Epithelial cell of esophagus (primary cell): ENCODE measurements around the gene ADK.
A peak's percentile ranks its signal among the peaks of the same experiment; 100 is the strongest.
"Not testable (repeated sequence)": the region's sequence is repeated elsewhere in the genome, so short reads cannot be mapped to it uniquely, and the experiment has no call there.

Experiments used
- DNase-seq: peaks from one replicate; pipeline ENCODE4 v3.0.0; 2010; ENCODE audit warnings: low read depth
- H3K4me3 ChIP-seq: 2 replicates; pipeline ENCODE4 v1.5.1; 2011; ENCODE audit warnings: mild to moderate bottlenecking, low read length, control low read depth
- TF ChIP-seq, protein P1 (sequence below): IDR thresholded peaks from 2 replicates; pipeline ENCODE4 v1.5.1; 2011; ENCODE audit warnings: low read depth, mild to moderate bottlenecking, low read length, control low read depth, inconsistent platforms; ENCODE audit not compliant: insufficient read depth; ENCODE audit errors: missing control alignments

The ADK gene

DNA sequence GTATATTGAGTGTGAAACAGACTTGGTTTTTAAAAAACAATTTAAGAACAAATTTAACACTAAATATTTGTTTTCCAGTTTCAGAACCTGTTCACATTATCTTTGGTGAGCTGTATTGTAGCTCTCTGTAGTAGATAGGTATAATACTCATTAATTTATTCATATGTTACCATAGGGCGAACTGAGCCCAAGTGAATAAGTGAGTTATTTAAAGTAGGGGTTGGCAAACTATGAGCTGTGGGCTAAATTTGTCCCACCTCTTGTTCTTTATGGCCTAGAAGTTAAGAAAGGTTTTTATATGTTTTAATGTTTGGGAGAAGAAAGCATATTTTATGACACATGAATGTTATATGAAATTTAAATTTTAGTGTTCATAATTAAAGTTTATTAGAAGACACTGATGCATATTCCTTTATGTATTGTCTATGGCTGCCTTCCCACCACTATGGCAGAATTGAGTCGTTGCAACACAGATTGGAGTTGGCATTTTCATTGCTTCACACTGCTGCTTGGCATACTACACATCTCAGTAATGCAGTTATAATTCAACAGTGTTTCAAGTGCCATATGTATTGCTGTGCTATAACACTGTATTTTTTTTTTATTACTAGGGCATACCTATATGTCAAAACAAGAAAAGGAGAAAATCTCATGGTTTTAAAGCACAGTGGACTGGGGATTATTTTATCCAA, 146.5 kb downstream of the ADK start:
- TF ChIP-seq, protein P1, sequence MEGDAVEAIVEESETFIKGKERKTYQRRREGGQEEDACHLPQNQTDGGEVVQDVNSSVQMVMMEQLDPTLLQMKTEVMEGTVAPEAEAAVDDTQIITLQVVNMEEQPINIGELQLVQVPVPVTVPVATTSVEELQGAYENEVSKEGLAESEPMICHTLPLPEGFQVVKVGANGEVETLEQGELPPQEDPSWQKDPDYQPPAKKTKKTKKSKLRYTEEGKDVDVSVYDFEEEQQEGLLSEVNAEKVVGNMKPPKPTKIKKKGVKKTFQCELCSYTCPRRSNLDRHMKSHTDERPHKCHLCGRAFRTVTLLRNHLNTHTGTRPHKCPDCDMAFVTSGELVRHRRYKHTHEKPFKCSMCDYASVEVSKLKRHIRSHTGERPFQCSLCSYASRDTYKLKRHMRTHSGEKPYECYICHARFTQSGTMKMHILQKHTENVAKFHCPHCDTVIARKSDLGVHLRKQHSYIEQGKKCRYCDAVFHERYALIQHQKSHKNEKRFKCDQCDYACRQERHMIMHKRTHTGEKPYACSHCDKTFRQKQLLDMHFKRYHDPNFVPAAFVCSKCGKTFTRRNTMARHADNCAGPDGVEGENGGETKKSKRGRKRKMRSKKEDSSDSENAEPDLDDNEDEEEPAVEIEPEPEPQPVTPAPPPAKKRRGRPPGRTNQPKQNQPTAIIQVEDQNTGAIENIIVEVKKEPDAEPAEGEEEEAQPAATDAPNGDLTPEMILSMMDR = no peak
- DNase-seq = no peak
- H3K4me3 ChIP-seq = no peak overlapping the region

DNA sequence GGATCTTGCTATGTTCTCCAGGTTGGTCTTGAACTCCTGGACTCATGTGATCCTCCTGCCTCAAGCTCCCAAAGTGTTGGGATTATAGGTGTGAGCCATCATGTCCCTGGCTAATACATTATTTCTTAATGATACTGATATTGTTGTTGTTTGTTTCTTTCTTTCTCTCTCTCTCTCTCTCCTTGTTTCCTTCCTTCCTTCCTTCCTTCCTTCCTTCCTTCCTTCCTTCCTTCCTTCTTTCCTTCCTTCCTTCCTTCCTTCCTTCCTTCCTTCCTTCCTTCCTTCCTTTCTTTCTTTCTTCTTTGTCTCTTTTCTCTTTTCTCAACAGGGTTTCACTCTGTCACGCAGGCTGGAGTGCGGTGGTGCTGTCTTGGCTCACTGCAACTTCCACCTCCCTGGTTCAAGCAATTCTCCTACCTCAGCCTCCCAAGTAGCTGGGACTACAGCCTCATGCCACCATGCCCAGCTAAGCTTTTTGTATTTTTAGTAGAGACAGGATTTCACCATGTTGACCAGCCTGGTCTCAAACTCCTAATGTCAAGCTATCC, 149.1 kb downstream of the ADK start:
- not testable (repeated sequence) for H3K4me3 ChIP-seq, DNase-seq

DNA sequence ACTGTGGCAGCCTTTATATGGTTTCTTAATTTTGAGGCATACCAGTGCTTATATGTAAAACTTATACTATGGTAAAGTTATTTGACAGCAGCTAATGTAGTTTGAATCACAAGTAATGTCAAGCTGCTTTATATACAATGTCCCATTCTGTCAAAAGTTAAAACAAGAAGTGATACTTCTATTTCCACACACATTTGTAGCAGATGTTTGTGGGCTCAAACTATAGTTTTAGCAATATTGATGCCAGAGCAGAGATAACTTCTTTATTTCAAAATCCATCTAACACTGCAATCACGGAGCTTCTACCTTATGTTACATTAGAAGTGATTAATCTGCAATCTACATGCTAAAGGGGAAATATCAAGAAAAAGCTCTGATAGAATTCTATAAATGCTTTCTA, 149.6 kb downstream of the ADK start:
- DNase-seq = no peak
- no peak overlapping the region for H3K4me3 ChIP-seq
- TF ChIP-seq, protein P1 = no peak

DNA sequence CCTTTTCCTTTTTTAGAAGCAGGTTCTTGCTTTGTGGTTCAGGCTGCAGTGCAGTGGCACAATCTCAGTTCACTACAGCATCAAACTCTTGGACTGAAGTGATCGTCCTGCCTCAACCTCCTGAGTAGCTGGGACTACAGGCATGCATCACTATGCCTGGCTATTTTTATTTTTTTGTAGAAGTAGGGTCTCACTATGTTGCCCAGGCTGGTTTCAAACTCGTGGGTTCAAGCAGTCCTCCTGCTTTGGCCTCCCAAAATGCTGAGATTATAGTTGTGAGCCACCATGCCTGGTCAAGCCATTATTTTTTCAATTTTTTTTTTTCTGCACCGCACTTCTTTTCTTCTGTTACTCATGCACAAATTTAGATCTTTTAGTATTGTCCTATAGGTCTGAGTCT, 154.7 kb downstream of the ADK start:
- no peak overlapping the region for H3K4me3 ChIP-seq
- DNase-seq = no peak
- TF ChIP-seq, protein P1 = no peak

DNA sequence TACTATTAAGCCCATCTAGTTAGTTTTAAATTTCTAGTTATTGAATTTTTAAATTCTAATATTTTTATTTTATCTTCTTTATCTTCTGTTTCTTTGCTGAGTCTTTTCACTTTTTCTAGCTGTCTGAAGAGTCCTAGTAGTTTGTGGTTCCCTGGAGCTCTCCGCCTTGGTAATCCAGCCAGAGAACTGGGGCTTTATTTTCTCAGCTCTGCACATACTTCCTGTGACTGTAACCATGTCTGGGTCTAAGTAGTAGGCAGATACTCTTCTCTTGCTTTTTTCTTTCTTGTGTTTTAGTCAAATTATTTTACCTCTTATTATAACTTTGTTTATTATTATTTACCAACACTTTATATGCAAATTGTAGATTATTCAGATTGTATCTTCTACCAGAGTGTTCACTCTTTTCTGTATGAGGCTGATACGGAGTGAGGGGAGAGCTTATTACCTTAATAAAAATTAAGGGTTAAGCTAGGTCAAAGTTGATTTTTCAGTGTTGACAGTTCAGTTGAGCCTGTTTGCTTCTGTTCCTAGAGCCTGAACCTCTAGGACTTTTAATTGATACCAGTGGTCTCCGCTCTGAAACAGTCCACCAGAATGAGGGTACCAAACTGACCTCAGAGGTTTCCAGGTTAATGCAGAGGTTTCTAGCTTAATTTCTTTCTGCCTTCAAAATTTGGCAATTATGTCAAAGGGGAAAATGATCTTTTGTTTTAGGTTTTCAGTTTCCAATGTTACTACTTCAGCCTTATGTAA, 155.4 kb downstream of the ADK start:
- no peak for DNase-seq
- TF ChIP-seq, protein P1 = no peak
- H3K4me3 ChIP-seq = no peak overlapping the region

DNA sequence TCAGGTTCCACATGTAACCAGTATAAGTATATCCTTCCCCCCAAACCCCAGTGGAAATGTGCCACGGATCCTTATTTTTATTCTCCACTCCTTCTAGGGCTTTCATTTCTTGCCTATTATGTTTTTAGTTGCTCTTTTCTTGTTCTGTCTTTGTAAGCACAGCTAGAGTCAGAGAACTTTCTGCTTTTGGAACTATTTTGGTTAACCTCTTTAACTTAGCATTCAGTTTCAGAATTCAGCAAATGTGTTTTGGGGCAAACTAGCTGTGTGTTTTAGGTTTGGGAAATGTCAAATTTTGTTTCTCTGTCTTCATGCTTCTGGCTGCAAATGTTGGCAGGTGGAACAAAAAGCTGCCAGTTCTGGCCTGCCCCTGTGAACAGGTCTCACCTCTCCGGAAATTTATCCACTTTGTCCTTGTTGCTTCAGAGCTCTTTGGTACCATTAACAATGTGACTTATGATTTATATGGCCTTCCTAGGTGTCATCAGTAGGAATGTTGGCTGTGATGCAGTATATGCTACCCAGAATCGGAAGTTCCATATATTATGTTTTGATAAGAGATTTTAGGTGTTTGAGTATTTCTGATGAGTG, 156.1 kb downstream of the ADK start:
- TF ChIP-seq, protein P1 = no peak
- no peak overlapping the region for H3K4me3 ChIP-seq
- DNase-seq = peak; percentile 42

DNA sequence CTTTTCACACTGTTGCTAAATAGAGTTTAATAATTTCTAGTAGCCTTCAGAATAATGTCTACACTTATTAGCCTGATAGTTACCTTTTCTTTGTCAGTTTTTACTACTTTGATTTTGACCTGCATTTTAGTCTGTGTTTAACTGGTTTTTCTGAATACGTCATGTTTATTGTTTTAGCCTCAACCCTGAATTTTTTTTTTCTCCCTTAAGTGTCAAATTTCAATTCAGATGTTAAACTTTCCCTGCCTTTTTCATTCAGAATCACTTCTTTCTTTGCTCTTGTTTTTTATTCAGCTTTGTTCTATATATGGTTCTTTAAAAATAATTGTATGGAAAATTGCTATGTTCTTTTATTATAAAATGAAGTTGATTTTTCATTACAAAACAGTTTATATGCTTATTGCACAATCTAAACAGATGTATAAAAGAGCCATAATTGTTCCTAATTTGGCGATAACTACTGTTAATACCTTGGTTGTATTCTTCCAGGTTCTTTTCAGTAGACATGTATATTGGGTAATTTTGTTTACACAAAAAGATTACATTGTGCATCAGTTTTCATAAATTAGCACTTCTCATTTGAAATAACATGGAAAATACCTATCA, 159.7 kb downstream of the ADK start:
- no peak overlapping the region for H3K4me3 ChIP-seq
- no peak for DNase-seq
- TF ChIP-seq, protein P1 = no peak
